Measurements from ENCODE around the gene PPT1.

Gene PPT1

DNA sequence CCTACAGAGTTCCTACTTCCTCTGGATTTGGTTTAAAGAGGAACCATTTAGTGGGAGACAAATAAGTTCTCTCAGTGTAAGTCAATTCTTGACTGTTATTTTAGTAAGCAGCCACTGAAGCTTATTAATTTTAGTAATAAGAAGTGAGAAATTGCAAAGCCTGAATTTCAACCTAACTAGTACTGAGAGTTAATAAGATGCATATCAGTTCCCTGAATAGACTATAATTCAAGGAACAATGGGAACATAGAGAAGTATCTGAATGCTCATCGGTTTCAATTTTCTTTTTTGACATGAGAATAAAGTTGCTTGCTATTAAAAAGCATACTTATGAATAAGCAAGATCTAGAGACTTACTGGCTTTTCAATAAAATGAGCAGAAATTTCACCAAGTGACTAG, 8.0 kb upstream of the PPT1 start:
- TF ChIP-seq, protein P1, sequence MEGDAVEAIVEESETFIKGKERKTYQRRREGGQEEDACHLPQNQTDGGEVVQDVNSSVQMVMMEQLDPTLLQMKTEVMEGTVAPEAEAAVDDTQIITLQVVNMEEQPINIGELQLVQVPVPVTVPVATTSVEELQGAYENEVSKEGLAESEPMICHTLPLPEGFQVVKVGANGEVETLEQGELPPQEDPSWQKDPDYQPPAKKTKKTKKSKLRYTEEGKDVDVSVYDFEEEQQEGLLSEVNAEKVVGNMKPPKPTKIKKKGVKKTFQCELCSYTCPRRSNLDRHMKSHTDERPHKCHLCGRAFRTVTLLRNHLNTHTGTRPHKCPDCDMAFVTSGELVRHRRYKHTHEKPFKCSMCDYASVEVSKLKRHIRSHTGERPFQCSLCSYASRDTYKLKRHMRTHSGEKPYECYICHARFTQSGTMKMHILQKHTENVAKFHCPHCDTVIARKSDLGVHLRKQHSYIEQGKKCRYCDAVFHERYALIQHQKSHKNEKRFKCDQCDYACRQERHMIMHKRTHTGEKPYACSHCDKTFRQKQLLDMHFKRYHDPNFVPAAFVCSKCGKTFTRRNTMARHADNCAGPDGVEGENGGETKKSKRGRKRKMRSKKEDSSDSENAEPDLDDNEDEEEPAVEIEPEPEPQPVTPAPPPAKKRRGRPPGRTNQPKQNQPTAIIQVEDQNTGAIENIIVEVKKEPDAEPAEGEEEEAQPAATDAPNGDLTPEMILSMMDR (IDR thresholded peaks at IDR 0.05) = no peak

DNA sequence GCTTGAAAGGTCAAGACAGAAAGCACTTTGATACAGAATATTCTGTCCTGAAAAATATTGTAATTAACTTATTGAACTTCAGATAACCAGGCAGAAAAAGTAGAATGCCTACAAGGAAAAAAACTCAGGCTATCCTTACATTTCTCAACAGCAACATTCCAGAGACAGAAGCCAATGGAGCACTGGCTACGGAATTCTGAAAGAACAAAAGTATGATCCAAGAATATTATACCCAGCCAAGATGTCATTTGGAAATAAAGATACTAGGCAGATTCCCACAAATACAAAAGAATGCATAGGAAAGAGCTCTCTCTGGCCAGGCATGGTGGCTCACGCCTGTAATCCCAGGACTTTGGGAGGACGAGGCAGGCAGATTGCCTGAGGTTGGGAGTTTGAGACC, 5.8 kb upstream of the PPT1 start:
- TF ChIP-seq, protein P1 (IDR thresholded peaks at IDR 0.05) = no peak

DNA sequence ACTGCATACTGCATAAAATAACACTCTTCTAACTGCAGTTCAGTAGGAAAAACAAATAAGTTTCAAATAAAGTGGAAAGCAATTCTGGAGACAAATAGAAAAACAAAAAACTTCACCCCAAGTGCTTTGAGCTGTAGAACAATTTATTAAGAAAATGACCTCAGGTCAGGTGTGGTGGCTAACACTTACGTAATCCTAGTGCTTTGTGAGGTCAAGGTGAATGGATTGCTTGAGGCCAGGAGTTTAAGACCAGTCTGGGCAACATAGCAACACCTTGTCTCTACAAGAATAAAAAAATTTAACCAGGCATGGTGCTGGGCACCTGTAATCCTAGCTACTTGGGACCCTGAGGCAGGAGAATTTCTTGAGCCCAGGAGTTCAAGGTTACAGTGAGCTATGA, 5.0 kb upstream of the PPT1 start:
- TF ChIP-seq, protein P1 (IDR thresholded peaks at IDR 0.05) = no peak

DNA sequence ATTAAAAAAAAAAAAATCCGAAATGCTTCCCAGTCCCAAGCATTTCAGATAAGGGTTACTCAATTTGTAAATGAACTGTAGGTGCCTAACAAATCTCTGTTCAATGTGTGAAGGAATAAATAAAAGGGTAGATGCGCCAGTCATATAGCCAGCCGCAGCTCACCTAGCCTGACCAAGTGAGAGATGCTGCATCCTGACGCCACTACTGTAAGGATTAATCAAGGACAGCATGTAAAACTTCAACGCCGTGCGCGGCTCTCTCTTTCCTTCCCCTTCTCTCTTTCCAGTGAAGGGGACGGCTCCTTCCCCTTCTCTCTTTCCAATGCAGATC, 441 bp downstream of the PPT1 start:
- TF ChIP-seq, protein P1 (IDR thresholded peaks at IDR 0.05) = no peak

DNA sequence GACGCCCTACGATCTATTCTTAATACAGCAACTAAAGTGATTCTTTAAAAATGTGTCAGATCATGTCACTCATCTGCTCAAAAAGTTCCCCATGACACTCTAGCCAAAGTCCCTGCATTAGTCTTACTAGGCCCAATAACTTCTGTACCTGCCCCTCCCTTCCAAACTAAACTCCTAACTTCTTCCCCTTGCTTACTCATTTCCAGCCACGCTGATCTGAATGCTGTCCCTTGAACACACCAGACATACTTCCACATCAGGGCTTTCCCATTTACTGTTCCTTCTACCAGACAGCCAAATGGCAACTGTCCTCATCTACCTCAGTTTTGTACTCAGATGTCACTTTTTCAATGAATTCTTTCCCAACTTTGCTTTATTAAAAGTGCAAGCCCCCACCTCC, 1.2 kb downstream of the PPT1 start:
- TF ChIP-seq, protein P1 (IDR thresholded peaks at IDR 0.05) = no peak

DNA sequence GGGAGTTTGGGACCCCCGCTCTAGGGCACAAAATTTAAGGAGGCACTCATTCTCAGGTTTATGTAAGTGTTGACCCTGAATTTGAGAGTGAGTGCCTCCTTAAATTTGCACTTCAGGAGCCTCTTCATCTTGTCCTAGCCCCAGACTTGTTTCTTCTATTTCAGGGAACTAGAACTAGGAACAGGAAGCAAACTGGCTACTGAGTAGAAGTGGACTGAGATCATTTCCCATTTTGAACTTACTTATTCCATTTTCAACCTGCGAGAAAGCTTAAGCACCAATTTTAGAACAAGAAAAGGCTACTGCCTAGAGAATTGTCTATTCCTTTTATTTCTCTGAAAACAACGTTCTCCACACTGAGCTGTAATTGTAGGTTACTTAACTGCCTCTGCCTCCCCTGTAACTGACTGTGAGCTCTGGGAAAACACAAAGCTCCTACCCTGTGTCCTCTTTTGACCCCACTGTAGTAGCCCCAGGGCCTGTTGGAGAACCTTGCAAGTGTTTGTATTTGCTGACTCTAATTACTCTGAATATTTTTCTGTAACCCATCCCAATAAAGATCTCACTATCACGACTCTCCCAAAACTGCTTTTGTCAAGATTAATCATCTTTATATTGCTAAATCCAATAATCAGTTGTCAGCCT, 2.5 kb downstream of the PPT1 start:
- TF ChIP-seq, protein P1 (IDR thresholded peaks at IDR 0.05) = no peak

DNA sequence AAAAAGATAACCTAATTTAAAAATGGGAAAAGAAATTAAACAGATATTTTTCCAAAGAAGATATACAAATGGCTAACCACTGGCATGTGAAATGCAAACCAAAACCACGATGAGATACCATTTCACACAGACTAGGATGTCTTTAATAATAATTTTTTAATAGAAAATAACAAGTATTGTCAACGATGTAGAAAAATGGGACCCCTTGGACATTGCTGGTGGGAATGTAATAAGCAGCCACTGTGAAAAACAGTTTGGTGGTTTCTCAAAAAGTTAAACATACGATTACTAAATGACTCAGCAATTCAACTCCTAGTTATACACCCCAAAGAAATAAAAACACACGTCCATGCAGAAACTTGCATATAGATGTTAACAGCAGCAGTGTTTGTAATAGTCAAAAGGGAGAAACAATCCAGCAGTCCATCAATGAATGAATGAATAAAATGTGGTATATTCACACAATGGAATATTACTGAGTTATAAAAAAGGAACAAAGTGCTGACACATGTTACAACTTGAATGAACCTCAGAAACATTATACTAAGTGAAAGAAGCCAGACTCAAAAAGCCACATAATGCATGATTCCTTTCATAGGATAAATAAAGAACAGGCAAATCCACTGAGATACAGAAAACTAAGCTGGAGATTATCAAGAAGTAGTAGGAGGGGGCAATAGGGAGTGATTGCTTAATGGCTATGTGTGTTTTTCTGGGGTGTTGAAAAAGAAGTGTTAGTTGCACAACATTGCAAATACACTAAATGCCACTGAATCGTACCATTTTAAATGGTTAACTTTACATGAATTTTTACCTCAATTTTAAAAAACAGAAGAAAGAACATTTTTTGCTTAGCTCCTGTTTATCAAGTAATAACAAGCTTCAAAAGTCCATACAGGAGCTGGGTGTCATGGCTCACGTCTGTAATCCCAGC, 4.1 kb downstream of the PPT1 start:
- TF ChIP-seq, protein P1 (IDR thresholded peaks at IDR 0.05) = no peak
